Right lobe of liver (tissue), 6 donors: ENCODE results near the gene H1-8. TPM values are rescaled to one million over a fixed set of nuclear protein-coding genes. Genes with fewer than 3 reads are reported as not detected.

Source experiments
- ATAC-seq, 4 donors: fragments of 200-7000 bp; cut with Tn5 transposase; one replicate each; pipeline ENCODE4 v1.9.1; 2020; ENCODE audit warnings: mild to moderate bottlenecking in 4 of 4, moderate library complexity in 4 of 4
- DNase-seq, 3 donors: peaks; one replicate each; pipeline ENCODE4 v3.0.0-alpha.2; 2020
- H3K27ac ChIP-seq, 3 donors: fragments of 200-600 bp; one replicate each; pipeline ENCODE4 v1.8.0; 2022
- H3K27me3 ChIP-seq, 2 donors: fragments of 200-600 bp; one replicate each; pipeline ENCODE4 v1.8.0; 2022
- H3K36me3 ChIP-seq, 4 donors: fragments of 200-600 bp; sonication (generic) in 1 of 4; one replicate each; pipeline versions ENCODE4 v1.5.1 to v1.8.0; 2017 to 2022; ENCODE audit warnings: control low read depth in 1 of 4
- H3K4me1 ChIP-seq, 4 donors: fragments of 200-600 bp; sonication (generic) in 1 of 4; one replicate each; pipeline versions ENCODE4 v1.5.1 to v1.8.0; 2017 to 2022; ENCODE audit warnings: control low read depth in 1 of 4
- H3K4me3 ChIP-seq, 3 donors: fragments of 200-600 bp; one replicate each; pipeline ENCODE4 v1.8.0; 2022
- H3K9me3 ChIP-seq, 4 donors: fragments of 200-600 bp; sonication (generic) in 1 of 4; one replicate each; pipeline versions ENCODE4 v1.5.1 to v1.8.0; 2017 to 2022; ENCODE audit warnings: control low read depth in 1 of 4
- CTCF ChIP-seq, 4 donors: fragments of 200-600 bp in 3 of 4; fragments of 450-650 bp in 1 of 4; IDR thresholded peaks; one replicate each; pipeline versions ENCODE4 v1.5.1 to v1.8.0; 2016 to 2022; ENCODE audit warnings: antibody characterized with exemption in 4 of 4, mild to moderate bottlenecking in 2 of 4
- POLR2A ChIP-seq: fragments of 450-650 bp; IDR thresholded peaks from one replicate; pipeline ENCODE4 v1.6.1; 2017; ENCODE audit warnings: antibody characterized with exemption, mild to moderate bottlenecking
- WGBS: methylation state at CpG from one replicate; pipeline ENCODE4 v1.1.6; 2018; ENCODE audit warnings: low coverage, low lambda C conversion rate; ENCODE audit not compliant: insufficient coverage; ENCODE audit errors: missing lambda C conversion rate; 5-methylcytosine and 5-hydroxymethylcytosine counted together
- intact Hi-C, 2 donors: fragments of 100-400 bp; cut with DNase I; formaldehyde crosslinking; loops; one replicate each; pipeline versions ENCODE4 v1.11.2 to v1.14.1; 2022
- total RNA-seq, 6 experiments: library from RNA; depleted of rRNA in 2 of 6; stranded (reverse); fragments of >200 nt in 2 of 6; fragmentation: NEBNext Ultra II Directional in 3 of 6; extraction: Animal tissue kit (Norgen Biotek cat#: 25700) in 3 of 6; gene quantifications; one replicate each; pipeline versions ENCODE4 v1.1.0 to v1.2.4, GENCODE V29; 2016 to 2023
- donor health status: DM: no; HTN: yes; CAD: no.
- donor health status: DM: no; HTN: no; CAD: no.
- donor health status: DM: no; HTN: no; CAD: no.
- donor health status: DM: no; HTN: yes; CAD: no.
- donor health status: DM: no; HTN: yes; CAD: no.

The H1-8 gene
- total RNA-seq, 6 experiments from 2014 or later: not detected

- Histone ChIP-seq H3K9me3 (no peaks in the 10 kb centered on the region), H3K36me3 (no peaks in the 10 kb centered on the region), H3K4me1 (no peaks in the 10 kb centered on the region), H3K27ac (no peak within 1 kb of the TSS), H3K4me3 (no peak within 1 kb of the TSS), H3K27me3 (no peaks in the 10 kb centered on the region)
- DNase-seq: no peak
- 89% methylated on average over 7 of the region's 18 CpGs for WGBS
- intact Hi-C loops: no loop called here
- no peak for ATAC-seq
- TF ChIP-seq POLR2A (no peak), CTCF (IDR thresholded peaks at IDR 0.05) (no peak)
These were observed 14.3 kb upstream of the H1-8 start, which contains the start of gene RHO for GRCh38 chr3:129528589-129529100. TSS of gene RHO (plus strand) at chr3:129528639. CDS start at chr3:129528734, 95 bp downstream.

- TF ChIP-seq POLR2A (no peak), CTCF (IDR thresholded peaks at IDR 0.05) (no peak)
- H3K27ac ChIP-seq: no peak overlapping the region
- H3K9me3 ChIP-seq: no peaks in the 10 kb centered on the region
- H3K36me3 ChIP-seq: no peaks in the 10 kb centered on the region
- no peaks in the 10 kb centered on the region for H3K4me1 ChIP-seq
- H3K27me3 ChIP-seq: no peaks in the 10 kb centered on the region
- intact Hi-C loops: no loop called here
- no peak overlapping the region for H3K4me3 ChIP-seq
- DNase-seq (no peak), ATAC-seq (no peak)
- WGBS: 81% methylated on average over 8 of the region's 12 CpGs
These were observed 13.4 kb upstream of the H1-8 start for GRCh38 chr3:129529436-129530210.

DNA sequence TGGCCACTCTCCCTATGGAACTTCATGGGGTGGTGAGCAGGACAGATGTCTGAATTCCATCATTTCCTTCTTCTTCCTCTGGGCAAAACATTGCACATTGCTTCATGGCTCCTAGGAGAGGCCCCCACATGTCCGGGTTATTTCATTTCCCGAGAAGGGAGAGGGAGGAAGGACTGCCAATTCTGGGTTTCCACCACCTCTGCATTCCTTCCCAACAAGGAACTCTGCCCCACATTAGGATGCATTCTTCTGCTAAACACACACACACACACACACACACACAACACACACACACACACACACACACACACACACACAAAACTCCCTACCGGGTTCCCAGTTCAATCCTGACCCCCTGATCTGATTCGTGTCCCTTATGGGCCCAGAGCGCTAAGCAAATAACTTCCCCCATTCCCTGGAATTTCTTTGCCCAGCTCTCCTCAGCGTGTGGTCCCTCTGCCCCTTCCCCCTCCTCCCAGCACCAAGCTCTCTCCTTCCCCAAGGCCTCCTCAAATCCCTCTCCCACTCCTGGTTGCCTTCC lies 12.7 kb upstream of the H1-8 start:
- Histone ChIP-seq H3K4me1 (peaks cover 0 to 7% (median 0%) of the 10 kb centered on the region in 4 donors), H3K27ac (no peak overlapping the region), H3K4me3 (no peak overlapping the region), H3K36me3 (no peaks in the 10 kb centered on the region), H3K9me3 (no peaks in the 10 kb centered on the region), H3K27me3 (no peaks in the 10 kb centered on the region)
- intact Hi-C loops: no loop called here
- ATAC-seq (no peak), DNase-seq (no peak)
- no peak for TF ChIP-seq POLR2A
- TF ChIP-seq CTCF (IDR thresholded peaks at IDR 0.05): no peak
- WGBS: 46% methylated on average over 4 of the region's 6 CpGs

DNA sequence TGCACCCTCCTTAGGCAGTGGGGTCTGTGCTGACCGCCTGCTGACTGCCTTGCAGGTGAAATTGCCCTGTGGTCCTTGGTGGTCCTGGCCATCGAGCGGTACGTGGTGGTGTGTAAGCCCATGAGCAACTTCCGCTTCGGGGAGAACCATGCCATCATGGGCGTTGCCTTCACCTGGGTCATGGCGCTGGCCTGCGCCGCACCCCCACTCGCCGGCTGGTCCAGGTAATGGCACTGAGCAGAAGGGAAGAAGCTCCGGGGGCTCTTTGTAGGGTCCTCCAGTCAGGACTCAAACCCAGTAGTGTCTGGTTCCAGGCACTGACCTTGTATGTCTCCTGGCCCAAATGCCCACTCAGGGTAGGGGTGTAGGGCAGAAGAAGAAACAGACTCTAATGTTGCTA lies 12.2 kb upstream of the H1-8 start:
- ATAC-seq: no peak
- H3K36me3 ChIP-seq: no peaks in the 10 kb centered on the region
- whole genome bisulfite sequencing: 81% methylated on average over 6 of the region's 13 CpGs

More for the DNA sequence above, 12.2 kb upstream of the H1-8 start:
- no peaks in the 10 kb centered on the region for H3K9me3 ChIP-seq
- TF ChIP-seq CTCF (IDR thresholded peaks at IDR 0.05) (no peak), POLR2A (no peak)
- H3K4me3 ChIP-seq: no peak overlapping the region
- no peak overlapping the region for H3K27ac ChIP-seq
- no peaks in the 10 kb centered on the region for H3K27me3 ChIP-seq
- peaks cover 0 to 8% (median 0%) of the 10 kb centered on the region in 4 donors for H3K4me1 ChIP-seq
- intact Hi-C loops: no loop called here
- DNase-seq: no peak
